Fibroblast of lung (primary cell): ENCODE measurements around the gene FAM117B.

Experiments used
- CTCF ChIP-seq, 2 donors: IDR thresholded peaks in 1 of 2; conservative IDR thresholded peaks in 1 of 2; 1 replicate in 1 of 2; 2 replicates in 1 of 2; pipeline ENCODE4 v1.5.1; 2011 to 2012; ENCODE audit warnings: low read length in 2 of 2, control low read depth in 1 of 2, inconsistent platforms in 1 of 2, low read depth in 1 of 2, mild to moderate bottlenecking in 1 of 2
- EZH2 ChIP-seq: IDR thresholded peaks from 2 replicates; pipeline ENCODE4 v1.5.1; 2012; ENCODE audit warnings: low read length, control low read depth, mild to moderate bottlenecking; ENCODE audit errors: missing control alignments

- TF ChIP-seq CTCF (conservative IDR thresholded peaks at IDR 0.05 in 1 of 2, IDR thresholded peaks at IDR 0.05 in 1 of 2; ENCODE audit: low read depth in 1 of 2, low read length in 2 of 2) (no peak), EZH2 (no peak)
Observed at GRCh38 chr2:202758128-202758527, 123.4 kb downstream of the FAM117B start.
